NAMALWA (cell line): ENCODE data around the gene SCG5.

Source experiments
- DNase-seq: peaks from one replicate; pipeline ENCODE4 v3.0.0-alpha.2; 2015; ENCODE audit warnings: low spot score

SCG5 gene

DNA sequence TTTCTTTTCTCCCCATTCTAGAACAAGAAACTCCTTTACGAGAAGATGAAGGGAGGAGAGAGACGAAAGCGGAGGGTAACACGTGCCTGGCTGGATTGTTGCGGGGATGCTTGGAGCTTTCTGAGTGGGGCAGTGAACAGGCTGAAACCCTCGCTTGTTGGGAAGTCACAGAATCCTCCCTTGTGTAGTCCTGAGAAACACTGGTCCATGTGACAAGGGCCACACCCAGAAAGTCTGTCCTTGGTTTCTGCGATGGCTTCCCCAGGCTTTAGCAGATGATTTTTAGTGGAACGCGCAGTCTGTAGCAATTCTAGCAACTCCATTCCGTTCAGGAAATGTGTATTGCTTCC, 50.2 kb downstream of the SCG5 start:
- DNase-seq: no peak

DNA sequence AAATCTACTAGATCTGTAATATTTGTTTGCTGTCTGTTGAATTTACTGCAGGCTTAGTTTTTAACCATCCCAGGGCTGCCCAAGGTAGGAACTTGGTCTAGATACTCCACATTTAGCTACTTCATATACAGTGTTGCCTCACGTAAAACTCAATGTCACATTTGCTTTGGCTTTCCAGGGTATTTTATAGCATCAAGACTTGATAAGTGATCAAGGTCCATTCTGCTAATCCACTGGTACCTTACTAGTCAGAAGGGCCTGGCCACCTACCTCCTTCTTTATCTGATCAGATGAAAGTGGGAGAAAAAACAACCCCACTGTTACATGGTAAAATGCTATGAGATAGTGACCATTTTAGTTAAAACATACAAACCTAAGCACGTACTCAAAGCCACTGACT, 50.8 kb downstream of the SCG5 start:
- no peak for DNase-seq

DNA sequence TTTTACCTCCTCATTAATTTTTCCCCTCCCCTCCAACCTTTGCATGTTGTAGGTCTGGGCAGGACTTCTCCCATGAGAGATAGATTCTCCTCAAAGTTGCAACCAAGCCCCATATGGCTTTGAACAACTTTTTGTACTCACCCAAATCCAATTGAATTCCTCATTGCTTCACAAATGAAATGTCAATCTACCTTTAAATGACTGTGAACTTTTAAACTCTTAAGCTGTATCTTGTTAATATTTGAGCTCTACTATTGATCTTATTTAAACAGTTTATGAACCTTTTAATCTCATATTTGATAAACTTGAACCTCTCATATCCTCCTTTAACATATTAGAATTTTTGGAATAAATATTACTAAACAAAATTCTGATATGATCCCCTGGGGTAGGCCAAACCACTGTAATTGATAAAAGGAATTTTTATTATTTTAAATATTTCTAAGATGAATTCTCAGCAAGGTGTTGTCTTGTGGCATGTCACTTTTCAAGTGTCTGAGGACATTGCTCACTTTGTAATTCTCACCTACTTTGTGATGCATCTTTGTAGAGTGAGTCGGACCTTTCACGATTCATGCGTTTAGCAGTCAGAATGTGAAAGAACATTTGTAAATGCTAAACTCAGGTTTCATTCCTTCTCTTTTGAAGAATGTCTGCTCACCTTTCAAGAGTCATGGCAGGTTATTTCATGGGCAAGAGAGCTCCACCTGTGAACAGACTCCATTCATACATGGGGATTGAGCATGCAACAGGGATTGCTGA, 52.9 kb downstream of the SCG5 start:
- no peak for DNase-seq

GRCh38 chr15:32698773-32699390, 57.4 kb downstream of the SCG5 start:
- DNase-seq: no peak

DNA sequence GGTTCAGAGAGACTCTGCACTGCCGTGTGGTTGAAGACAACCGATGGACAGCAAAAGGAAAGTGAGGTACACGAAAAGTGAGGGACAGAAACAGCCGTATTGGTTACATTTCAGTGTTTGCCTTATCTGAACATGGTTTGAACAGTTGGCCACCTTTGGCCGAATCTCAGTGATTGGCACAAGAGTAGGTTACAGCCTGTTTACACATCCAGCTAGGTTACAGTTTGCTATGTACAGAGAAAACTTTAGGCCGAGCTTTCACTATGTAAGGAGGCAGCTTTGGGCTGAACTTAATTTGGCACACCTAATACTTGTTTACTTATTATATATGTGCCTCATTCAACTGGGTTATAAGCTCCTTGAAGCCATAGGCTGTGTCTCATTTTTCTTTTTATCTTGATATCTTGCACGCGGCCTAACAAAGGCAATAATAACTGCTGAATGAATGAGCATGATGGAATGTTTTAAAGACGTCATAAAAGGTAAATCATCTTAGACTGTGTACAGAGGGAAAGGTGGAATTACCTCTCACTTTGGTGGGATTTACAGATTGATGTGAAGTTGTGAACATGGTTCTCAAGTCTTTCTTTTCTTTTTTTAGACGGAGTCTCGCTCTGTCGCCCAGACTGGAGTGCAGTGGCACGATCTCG, 59.1 kb downstream of the SCG5 start:
- no peak for DNase-seq

DNA sequence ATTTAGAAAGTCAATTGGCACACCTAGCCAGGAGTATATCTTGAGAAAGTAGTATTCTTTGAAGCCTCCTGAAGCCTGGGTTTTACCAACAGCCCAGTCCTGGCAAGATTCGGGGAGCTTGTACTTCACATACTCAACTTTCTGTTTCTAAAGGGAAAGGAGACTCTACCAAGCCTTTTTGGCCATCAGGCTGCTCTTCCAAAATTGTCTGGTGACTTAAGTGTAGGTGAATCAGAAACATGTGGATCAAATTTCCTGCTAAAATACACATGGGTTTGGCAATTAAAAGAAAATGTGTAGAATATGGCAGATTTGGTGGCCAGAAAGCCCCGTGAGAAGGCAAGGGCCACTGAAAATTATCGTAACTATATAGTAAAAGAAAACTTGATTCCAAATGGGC, 60.4 kb downstream of the SCG5 start:
- no peak for DNase-seq

- DNase-seq: no peak
These were observed 63.0 kb downstream of the SCG5 start for GRCh38 chr15:32704395-32704981.

- no peak for DNase-seq
These were observed 63.9 kb downstream of the SCG5 start for GRCh38 chr15:32705446-32705845.

DNA sequence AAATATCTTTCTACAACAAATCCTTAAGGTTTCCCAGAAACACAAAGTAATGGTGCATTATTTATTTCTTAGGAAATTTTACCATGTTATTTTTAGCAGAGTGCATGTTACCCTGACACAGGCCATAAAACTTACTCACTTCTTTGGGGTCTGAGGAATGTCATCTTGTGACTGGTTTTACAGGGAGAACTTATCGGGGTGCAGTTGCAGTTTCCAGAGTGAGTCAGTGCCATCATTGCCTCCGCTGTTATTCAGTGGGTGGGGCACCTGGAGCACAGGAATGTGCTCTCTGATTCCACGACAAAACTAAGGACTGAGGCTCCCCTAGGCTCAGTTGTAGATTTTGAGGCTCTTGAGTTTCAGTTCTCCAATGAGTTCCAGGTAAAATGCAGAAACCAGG, 65.2 kb downstream of the SCG5 start:
- DNase-seq: no peak

DNA sequence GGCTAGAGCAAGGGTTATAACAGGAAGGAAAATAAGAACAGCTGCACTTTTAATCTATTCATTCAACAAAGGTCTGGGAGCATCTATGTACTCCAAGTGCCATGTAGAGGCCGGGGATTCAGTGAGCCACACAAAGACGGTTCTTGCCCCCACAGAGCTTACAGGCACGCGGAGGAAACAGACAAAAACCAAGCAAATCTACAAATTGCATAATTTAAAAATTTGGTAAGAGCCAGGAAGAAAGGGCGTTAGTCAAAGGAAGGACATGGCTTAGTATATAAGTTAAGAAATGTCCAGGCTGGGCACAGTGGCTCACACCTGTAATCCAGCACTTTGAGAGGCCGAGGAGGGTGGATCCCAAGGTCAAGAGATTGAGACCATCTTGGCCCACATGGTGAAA, 65.9 kb downstream of the SCG5 start:
- no peak for DNase-seq

GRCh38 chr15:32709295-32710033, 68.0 kb downstream of the SCG5 start:
- DNase-seq: no peak

GRCh38 chr15:32715276-32715675, 73.8 kb downstream of the SCG5 start:
- DNase-seq: no peak

DNA sequence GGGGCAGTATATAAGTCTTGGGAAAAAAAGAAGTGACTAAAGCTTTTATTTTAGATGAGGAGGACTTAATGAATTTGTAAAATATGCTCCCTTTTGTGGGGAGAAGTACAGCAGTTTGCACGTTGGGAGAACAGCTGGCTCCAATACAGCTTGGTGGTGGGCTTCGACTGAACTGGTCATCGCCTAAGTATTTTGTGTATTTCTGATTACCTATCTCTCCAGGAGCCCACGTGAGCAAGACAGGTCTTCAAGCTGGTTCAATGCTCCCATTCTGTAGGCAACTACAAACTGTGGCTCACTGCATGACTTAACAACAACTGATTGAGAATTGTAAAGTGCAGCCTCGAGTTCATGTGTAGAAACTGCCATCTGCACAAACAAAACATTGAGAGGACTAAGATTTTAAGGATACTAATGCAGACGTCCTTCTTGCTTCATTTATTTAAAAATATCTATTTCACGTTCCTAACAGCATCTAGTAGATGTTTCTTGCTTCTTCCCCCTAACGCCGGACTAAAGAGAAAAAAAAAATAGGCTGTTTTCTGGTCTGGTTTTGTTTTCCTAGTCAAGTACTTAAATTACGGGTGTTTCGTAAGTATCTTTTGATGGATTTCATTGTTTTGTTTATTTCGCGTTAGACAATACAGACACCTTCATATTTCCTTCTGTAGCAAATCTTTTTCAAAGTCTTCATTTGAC, 74.9 kb downstream of the SCG5 start:
- DNase-seq: no peak

DNA sequence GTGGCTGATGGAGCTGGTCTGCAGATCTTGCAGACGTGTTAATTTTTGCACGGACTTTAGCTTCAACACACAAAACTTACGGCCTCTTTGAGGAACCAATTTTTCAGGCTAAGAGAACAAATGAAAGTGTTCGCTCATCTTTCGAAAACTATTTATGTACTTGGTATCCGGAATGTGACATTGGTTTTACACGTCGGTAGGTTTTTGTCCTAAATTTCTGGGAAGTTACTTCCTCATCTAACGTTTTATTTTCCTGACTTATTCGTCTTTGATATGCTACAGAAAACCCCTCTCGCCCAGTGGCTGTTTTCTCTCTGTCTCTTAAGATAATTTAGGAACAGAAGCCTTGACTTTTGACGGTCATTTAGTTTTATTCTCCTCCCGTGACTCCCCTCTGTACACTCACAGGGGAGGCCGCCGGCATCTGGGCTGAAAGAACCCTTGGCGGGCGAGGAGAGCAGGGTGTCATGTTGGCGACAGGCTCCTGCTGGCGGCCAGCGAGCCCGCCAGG, 75.5 kb downstream of the SCG5 start:
- no peak for DNase-seq

GRCh38 chr15:32717426-32718226, 76.1 kb downstream of the SCG5 start, which contains the start of gene GREM1:
Gene GREM1 (plus strand): TSS chr15:32718004. CDS start chr15:32730691, 12,687 bp downstream.
- no peak for DNase-seq

DNA sequence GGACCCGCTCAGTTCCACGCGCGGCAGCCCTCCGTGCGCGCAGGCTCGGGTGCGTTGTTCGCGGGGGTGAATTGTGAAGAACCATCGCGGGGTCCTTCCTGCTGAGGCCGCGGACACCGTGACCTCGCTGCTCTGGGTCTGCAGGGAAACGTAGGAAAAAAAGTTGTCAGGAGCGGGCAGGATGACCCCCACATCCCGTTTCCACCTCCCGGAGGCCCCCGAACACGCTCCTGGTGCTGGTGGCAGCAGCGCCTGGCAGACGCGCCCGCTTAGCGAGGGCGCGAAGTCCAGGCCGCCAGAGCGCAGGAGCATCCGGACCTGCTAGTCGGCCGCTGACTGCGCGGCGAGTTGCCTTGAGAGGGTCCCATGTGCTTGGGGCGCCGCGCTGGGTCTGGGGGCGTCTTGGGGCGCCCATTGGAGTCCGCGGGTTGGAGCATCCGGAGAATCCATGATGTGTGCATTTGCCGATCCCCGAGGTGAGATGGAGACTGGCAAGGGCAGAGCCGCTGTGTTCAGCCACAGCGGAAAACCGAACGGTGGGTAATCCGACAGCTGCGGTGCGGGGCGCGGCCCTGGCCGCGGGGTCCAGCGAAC, 76.8 kb downstream of the SCG5 start:
- DNase-seq: no peak

DNA sequence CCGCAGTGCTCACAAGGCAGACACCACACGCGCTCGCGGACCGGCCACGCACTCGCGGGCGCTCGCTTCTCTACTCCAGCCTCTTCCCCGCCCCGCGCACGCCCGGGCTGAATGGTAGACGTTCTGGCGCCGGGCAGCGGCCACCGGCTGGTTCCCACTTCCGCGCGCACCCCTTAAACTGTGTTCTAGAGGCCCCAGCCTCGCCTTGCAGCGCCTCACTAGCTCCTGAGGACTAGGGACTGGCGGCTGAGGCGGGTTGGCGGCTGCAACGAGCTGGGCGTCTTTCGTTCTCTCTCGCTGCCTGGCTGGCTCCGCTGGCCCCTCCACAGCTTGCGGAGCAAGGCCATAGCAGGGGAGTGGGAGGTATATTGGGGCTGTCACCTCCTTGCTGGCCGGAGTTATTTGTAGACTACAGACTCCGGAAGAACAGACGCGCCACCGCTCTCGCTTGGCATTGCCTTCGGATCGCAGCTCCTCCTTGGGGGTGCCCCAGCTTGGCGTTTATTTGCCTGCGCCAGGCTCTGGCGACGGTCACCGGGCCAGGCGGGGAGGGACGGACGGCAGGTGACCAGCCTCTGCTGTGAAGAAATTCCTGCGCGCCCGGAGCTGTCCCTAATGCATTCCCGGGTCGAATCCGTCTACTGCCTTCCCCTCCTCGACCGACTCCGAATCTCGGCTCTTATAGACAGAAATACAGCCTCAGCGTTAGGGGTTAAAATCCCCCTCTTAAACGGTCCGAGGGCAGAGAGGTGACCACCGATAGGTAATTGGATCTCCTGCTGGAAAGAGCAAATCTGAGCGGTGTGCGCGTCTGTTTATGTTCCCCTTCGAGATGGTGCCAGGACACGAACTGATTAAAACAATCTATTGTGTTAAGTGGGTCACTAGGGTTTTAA, 77.6 kb downstream of the SCG5 start:
- no peak for DNase-seq

GRCh38 chr15:32721596-32721995, 80.1 kb downstream of the SCG5 start:
- no peak for DNase-seq

DNA sequence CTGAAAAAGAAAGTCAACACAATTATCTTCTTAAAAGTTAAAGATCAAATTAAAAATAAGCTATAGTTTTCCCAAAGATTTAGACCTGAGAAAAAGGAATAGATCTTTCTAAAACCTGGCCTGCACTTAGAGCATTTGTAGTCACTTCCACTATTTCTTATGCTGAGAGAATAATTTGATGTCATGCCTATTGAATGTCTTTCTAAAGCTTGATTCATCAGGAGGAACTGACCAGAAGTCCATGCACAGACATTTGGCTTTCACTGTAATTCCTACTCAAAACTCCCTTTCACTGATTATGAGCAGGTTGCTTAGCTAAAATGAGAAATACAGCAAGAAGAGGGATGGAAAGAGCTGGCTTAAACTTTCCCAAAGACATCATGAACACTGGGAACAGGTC, 80.6 kb downstream of the SCG5 start:
- DNase-seq: no peak
